GM18499 (cell line): ENCODE measurements around the gene NEK8.
"Not testable (repeated sequence)": the region's sequence is repeated elsewhere in the genome, so short reads cannot be mapped to it uniquely, and the experiment has no call there.

ENCODE experiments used
- ATAC-seq: cut with Tn5 transposase; IDR thresholded peaks from one replicate; pipeline ENCODE4 v1.9.1; 2021; ENCODE audit warnings: moderate number of reproducible peaks; ENCODE audit not compliant: insufficient read depth, unreplicated experiment

The NEK8 gene

DNA sequence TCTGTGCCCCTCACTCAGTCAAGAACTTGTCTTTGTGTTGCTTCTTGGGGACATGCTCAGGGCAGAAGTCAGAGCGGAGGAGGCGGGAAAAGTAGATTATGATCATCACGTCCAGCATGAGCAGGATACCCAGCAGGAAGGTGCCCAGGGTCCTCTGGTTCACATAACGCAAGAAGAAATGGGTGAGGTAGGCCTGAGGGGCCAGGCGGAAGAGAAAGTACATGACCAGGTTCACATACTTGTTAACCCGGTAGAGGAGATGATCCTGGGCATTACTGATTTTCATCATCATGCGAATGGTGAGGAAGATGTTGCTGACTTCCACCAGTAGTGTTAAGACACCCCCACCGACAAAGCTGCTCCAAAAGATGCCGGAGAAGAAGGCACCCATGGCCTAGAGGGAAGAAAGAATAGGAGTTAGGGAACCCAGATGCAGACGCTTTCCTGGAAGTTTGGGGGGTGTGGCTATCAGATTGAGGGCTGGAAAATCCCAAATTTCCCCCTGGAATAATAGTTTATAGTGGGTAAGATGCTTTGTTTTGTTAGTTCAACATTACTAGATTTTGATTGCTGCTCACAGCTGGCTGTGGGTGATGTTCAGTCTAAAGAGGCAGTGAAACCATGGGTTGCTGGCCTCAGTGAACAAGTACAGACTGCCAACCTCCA is 4.0 kb upstream of the NEK8 start:
- ATAC-seq, result no peak

- ATAC-seq, result no peak
Measured at GRCh38 chr17:28725166-28725659, 3.4 kb upstream of the NEK8 start.

GRCh38 chr17:28725660-28726225 is 2.8 kb upstream of the NEK8 start:
- ATAC-seq, result no peak

- no peak for ATAC-seq
Measured at GRCh38 chr17:28726226-28726626, 2.4 kb upstream of the NEK8 start, which contains the start of gene TLCD1. Gene TLCD1 (minus strand): TSS chr17:28726233. CDS start chr17:28726097, 136 bp downstream.

DNA sequence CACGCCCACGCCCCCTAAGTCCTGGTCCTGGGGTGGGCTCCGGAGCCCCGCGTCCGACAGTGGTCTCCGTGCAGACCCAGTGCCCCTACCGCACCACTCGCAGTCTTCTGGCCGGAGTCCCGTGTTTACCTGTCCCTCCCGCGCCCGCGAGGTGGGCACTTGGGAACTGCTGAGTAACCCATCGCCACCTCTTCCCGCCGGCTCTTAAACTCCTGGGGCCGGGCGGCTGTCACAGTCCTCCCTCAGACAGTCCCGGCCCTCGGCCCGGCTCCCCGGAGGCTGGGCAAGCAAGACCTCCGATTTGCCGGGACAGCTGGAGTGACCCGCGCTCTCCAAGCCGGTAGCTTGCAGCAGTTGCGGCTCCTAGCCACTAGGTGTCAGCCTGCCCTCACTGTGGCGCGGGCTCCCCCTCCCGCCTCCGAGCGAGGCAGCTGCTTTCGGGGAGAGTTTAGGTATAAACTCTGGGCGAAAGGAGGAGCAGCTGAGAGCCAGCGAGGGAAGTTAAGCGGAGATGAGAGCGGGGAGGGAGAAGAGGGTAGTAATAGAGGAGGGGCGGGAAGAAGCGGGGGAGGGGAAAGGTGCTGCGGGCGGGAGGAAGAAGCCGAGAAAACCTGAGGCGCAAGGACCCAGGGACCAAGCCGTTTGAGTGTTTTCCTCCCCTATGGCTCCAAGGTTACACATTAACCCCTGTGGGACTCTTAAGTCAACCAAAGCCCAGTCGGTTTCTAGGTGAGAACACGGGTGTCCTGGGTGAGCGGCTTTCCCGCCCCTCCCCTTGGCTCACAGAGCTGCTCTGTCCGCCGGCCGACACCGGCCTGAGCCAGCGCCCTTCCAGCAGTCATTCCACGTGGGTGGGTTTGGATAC is 1.7 kb upstream of the NEK8 start:
- ATAC-seq, result no peak

DNA sequence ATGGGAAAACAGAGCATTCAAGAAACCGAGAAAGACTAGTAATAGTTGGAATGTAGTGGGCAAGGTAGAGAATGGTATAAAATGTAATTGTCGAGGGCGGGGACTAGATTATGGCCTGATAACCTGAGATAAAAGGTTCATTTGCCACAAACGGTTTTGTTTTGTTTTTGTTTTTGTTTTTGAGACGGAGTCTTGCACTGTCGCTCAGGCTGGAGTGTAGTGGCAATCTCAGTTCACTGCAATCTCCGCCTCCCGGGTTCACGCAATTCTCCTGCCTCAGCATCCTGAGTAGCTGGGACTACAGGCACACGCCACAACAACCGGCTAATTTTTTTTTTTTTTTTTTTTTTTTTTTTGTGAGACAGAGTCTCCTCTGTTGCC is 1.4 kb downstream of the NEK8 start:
- ATAC-seq, result no peak

GRCh38 chr17:28733346-28733745 is 4.8 kb downstream of the NEK8 start:
- ATAC-seq, result no peak

- ATAC-seq, result no peak
Measured at GRCh38 chr17:28734712-28735241, 6.2 kb downstream of the NEK8 start.

DNA sequence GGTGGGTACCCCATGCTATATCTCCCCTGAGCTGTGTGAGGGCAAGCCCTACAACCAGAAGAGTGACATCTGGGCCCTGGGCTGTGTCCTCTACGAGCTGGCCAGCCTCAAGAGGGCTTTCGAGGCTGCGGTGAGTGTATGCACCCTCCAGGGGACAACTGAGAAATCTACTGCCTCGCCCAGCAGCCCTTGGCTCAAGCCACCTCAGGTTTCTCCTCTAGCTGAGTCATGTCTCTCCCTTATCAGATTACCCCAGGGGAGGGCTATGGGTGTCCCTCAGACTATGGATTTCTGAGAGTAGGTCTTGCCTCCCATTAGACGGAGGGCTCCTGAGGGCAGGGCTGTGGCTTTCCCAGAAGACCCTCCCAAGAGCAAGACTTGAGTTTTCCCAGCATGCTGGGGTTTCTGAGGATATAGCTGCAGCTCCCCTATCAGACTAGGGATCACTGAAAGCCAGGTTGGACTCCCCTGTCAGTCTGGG is 6.7 kb downstream of the NEK8 start:
- ATAC-seq, result no peak

- ATAC-seq, result not testable (repeated sequence)
Measured at GRCh38 chr17:28735913-28736769, 7.6 kb downstream of the NEK8 start.

GRCh38 chr17:28737316-28737715 is 8.7 kb downstream of the NEK8 start:
- ATAC-seq, result no peak

GRCh38 chr17:28737770-28738679 is 9.4 kb downstream of the NEK8 start:
- ATAC-seq, result no peak

- no peak for ATAC-seq
Measured at GRCh38 chr17:28738680-28739384, 10.2 kb downstream of the NEK8 start.

DNA sequence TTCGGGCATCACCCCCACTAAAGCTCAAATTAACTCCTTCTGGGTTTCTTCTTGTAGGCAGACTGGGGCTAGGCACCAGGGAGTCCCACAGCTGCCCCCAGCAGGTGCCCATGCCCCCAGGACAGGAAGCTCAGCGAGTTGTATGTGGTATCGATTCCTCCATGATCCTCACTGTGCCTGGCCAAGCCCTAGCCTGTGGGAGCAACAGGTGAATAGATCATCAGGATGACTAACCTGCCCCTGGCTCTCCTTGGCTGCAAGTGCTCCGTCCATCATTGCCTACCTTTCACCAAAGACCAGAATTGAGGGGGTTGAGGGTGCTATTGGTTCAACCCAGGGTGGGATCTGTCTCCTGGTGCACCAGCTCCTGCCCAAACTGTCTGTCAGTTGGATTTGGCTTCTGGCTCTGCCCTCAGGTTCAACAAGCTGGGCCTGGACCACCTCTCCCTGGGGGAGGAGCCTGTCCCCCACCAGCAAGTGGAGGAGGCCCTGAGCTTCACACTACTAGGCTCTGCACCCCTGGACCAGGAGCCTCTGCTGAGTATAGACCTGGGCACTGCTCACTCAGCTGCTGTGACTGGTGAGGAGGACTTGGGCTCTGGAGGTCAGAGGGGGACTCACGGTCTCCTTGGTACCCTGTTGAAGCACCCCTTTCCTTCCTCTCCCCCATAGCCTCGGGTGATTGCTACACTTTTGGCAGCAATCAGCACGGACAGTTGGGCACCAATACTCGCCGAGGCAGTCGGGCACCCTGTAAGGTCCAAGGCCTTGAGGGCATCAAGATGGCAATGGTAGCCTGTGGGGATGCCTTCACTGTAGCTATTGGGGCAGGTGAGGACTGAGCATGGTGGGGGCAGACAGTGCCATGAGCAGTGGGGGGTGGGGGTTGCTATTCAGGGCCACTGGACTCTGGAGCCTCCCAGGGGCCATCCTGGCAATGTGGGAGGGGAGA is 12.1 kb downstream of the NEK8 start:
- ATAC-seq, result no peak

DNA sequence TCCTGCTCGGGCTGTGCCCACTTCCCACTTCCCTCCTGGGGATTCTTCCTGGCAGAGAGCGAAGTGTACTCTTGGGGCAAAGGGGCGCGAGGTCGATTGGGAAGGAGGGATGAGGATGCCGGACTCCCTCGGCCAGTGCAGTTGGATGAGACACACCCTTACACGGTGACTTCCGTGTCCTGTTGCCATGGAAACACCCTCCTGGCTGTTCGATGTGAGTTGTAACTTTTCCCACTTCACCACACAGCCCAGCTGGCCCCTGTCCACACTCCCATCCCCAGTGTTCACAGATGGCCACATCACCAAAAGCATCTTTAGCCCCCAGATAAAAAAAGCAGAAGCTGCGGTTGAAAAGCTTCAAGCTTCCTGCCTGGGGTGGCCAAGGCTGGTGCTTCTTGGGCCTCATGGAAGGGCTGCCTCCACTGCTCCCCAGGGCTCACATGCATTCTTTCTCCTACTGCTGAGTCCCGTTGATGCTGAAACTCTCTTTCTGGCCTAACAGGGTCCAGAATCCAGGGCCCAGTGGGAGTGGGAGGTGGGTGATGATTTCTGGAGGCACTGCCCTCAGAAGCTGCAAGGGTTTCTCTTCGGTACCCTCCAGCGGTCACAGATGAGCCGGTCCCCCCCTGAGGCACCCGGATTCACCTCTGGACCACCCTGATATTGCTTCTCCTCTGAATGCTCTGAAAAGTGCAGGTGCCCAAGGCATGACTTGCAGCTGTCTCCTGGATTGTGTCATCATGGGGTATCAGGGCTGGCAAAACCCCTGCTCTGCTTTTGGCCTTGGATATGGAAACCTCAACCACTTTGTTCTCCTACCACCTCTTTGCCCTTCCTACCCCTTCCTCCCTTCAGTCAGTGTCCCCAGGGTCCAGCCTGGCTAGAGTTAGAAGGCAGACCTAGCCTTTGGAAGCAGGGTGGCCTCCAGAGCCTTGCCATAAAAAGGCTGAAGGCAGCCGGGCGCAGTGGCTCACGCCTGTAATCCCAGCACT is 13.1 kb downstream of the NEK8 start:
- no peak for ATAC-seq
